HFFc6 (cell line): Measurements from ENCODE around the gene MED15. TPM values are rescaled to one million over a fixed set of nuclear protein-coding genes. Genes with fewer than 3 reads are reported as not detected.

ENCODE experiments used
- DNase-seq: peaks from one replicate; pipeline ENCODE4 v3.0.0-alpha.2; 2018
- H3K27ac Mint-ChIP-seq: 2 replicates; pipeline ENCODE4 v1.8.0; 2020; ENCODE audit warnings: mild to moderate bottlenecking, mixed read lengths
- H3K27me3 Mint-ChIP-seq: 2 replicates; pipeline ENCODE4 v1.8.0; 2021; ENCODE audit warnings: mild to moderate bottlenecking, moderate library complexity, mixed read lengths; ENCODE audit not compliant: insufficient read depth
- H3K36me3 Mint-ChIP-seq: 2 replicates; pipeline ENCODE4 v1.8.0; 2021; ENCODE audit warnings: low read depth, mixed read lengths
- H3K4me1 Mint-ChIP-seq: 2 replicates; pipeline ENCODE4 v1.8.0; 2020; ENCODE audit warnings: low read depth, mixed read lengths
- H3K4me3 Mint-ChIP-seq: 2 replicates; pipeline ENCODE4 v1.8.0; 2020; ENCODE audit warnings: mild to moderate bottlenecking, moderate library complexity, mixed read lengths
- H3K9me3 Mint-ChIP-seq: 2 replicates; pipeline ENCODE4 v1.8.0; 2020; ENCODE audit warnings: mild to moderate bottlenecking, mixed read lengths
- CTCF ChIP-seq: fragments of 200-600 bp; sonication (generic); IDR thresholded peaks from 2 replicates; pipeline ENCODE4 v1.5.0; 2021; ENCODE audit warnings: antibody characterized with exemption, mild to moderate bottlenecking
- total RNA-seq, 6 experiments: library from RNA; stranded (reverse); fragmentation: NEBNext Ultra II Directional; extraction: Animal tissue kit (Norgen Biotek cat#: 25700); gene quantifications; 2 replicates in 1 of 6; 3 replicates in 5 of 6; pipeline ENCODE4 v1.2.3, GENCODE V29; 2021

MED15 gene
- total RNA-seq, 6 experiments from 2014 or later: 128 to 148 (median 136) TPM

GRCh38 chr22:20546541-20546950 lies 39.1 kb downstream of the MED15 start:
- peaks cover 1% of the 10 kb centered on the region for H3K27me3 Mint-ChIP-seq
- no peaks in the 10 kb centered on the region for H3K9me3 Mint-ChIP-seq
- no peak overlapping the region for H3K4me3 Mint-ChIP-seq
- H3K36me3 Mint-ChIP-seq: peaks cover 42% of the 10 kb centered on the region
- no peak for DNase-seq
- H3K27ac Mint-ChIP-seq: 0 out of 2 replicates have a peak overlapping the region, but pooled peaks have one; percentile 42
- peaks cover 71% of the 10 kb centered on the region for H3K4me1 Mint-ChIP-seq
- no peak for TF ChIP-seq CTCF

GRCh38 chr22:20547029-20547428 lies 39.6 kb downstream of the MED15 start:
- Mint-ChIP-seq H3K9me3 (no peaks in the 10 kb centered on the region), H3K27ac (no peak overlapping the region), H3K27me3 (peaks cover 1% of the 10 kb centered on the region), H3K36me3 (peaks cover 38% of the 10 kb centered on the region), H3K4me1 (peaks cover 72% of the 10 kb centered on the region), H3K4me3 (no peak overlapping the region)
- no peak for TF ChIP-seq CTCF
- DNase-seq: no peak

GRCh38 chr22:20548806-20549205 lies 41.4 kb downstream of the MED15 start:
- Mint-ChIP-seq H3K27ac (peak overlapping the region; percentile 95), H3K4me3 (peak overlapping the region; percentile 11; the same call in 1 of the 2 replicates)

GRCh38 chr22:20549232-20549841 lies 41.9 kb downstream of the MED15 start:
- peaks cover 28% of the 10 kb centered on the region for H3K36me3 Mint-ChIP-seq
- DNase-seq: no peak
- peaks cover 66% of the 10 kb centered on the region for H3K4me1 Mint-ChIP-seq
- H3K27me3 Mint-ChIP-seq: peaks cover 1% of the 10 kb centered on the region
- peak overlapping the region; percentile 95 for H3K27ac Mint-ChIP-seq
- no peak for TF ChIP-seq CTCF
- no peaks in the 10 kb centered on the region for H3K9me3 Mint-ChIP-seq
- H3K4me3 Mint-ChIP-seq: peak overlapping the region; percentile 74

More at GRCh38 chr22:20548806-20549205, 41.4 kb downstream of the MED15 start:
- H3K36me3 Mint-ChIP-seq: peaks cover 32% of the 10 kb centered on the region
- peaks cover 1% of the 10 kb centered on the region for H3K27me3 Mint-ChIP-seq
- DNase-seq: no peak
- TF ChIP-seq CTCF: no peak
- H3K4me1 Mint-ChIP-seq: peaks cover 69% of the 10 kb centered on the region
- no peaks in the 10 kb centered on the region for H3K9me3 Mint-ChIP-seq

GRCh38 chr22:20550057-20550817 lies 42.8 kb downstream of the MED15 start:
- no peak for DNase-seq
- peaks cover 69% of the 10 kb centered on the region for H3K4me1 Mint-ChIP-seq
- peaks cover 29% of the 10 kb centered on the region for H3K36me3 Mint-ChIP-seq
- H3K27me3 Mint-ChIP-seq: peaks cover 1% of the 10 kb centered on the region; the same call in 1 of the 2 replicates
- peak overlapping the region; percentile 74 for H3K4me3 Mint-ChIP-seq
- H3K9me3 Mint-ChIP-seq: no peaks in the 10 kb centered on the region
- H3K27ac Mint-ChIP-seq: peak overlapping the region; percentile 95
- TF ChIP-seq CTCF: no peak
